Caco-2 (cell line): Measurements from ENCODE around the gene ZBTB17. TPM values are rescaled to one million over a fixed set of nuclear protein-coding genes. Genes with fewer than 3 reads are reported as not detected.
"Not testable (repeated sequence)": the region's sequence is repeated elsewhere in the genome, so short reads cannot be mapped to it uniquely, and the experiment has no call there.

Experiments used
- BruUV-seq: library from RNA; stranded (reverse); fragments of 400-500 nt; replicated peaks from 2 replicates; lab custom pipeline; 2021; lab: Mats Ljungman, UMichigan
- CTCF ChIA-PET: fragments of 300-600 bp; sonication (Branson Sonifier 250); formaldehyde crosslinking; loops from one replicate; lab custom pipeline; 2022; ENCODE audit warnings: antibody characterized with exemption; lab: Charles Lee
- POLR2A ChIA-PET: fragments of 300-600 bp; sonication (Branson Sonifier 250); formaldehyde crosslinking; loops from one replicate; lab custom pipeline; 2022; ENCODE audit warnings: antibody characterized with exemption; lab: Charles Lee
- DNase-seq, 2 experiments: peaks; one replicate each; pipeline versions ENCODE4 v3.0.0 to v3.0.0-alpha.2; 2020 to 2022
- H3K27me3 ChIP-seq: replicated peaks from 2 replicates; pipeline ENCODE4 v1.6.0; 2011; ENCODE audit warnings: low read length; ENCODE audit not compliant: control insufficient read depth, insufficient read depth
- H3K36me3 ChIP-seq: 2 replicates; pipeline ENCODE4 v1.5.1; 2011; ENCODE audit warnings: low read length; ENCODE audit not compliant: control insufficient read depth, insufficient read depth
- H3K4me1 ChIP-seq: fragments of 250-450 bp; sonication (Bioruptor Pico); 2 replicates; pipeline ENCODE4 v1.5.1; 2020; ENCODE audit warnings: mild to moderate bottlenecking
- H3K4me3 ChIP-seq: 2 replicates; pipeline ENCODE4 v1.5.1; 2011; ENCODE audit warnings: low read depth, mild to moderate bottlenecking, control low read depth, low read length
- H3K9me3 ChIP-seq: fragments of 250-450 bp; sonication (Bioruptor Pico); 2 replicates; pipeline ENCODE4 v1.5.1; 2020; ENCODE audit warnings: mild to moderate bottlenecking, moderate library complexity
- H3K27ac Mint-ChIP-seq: one replicate; pipeline ENCODE4 v1.8.0; 2022; ENCODE audit warnings: mixed read lengths; ENCODE audit not compliant: unreplicated experiment
- H3K27me3 Mint-ChIP-seq: one replicate; pipeline ENCODE4 v1.8.0; 2022; ENCODE audit warnings: mixed read lengths; ENCODE audit not compliant: insufficient read depth, unreplicated experiment
- H3K36me3 Mint-ChIP-seq: one replicate; pipeline ENCODE4 v1.8.0; 2022; ENCODE audit warnings: mild to moderate bottlenecking, mixed read lengths; ENCODE audit not compliant: insufficient read depth, unreplicated experiment
- H3K4me1 Mint-ChIP-seq: one replicate; pipeline ENCODE4 v1.8.0; 2022; ENCODE audit warnings: low read depth, mixed read lengths; ENCODE audit not compliant: unreplicated experiment
- H3K4me3 Mint-ChIP-seq: one replicate; pipeline ENCODE4 v1.8.0; 2022; ENCODE audit warnings: mild to moderate bottlenecking, moderate library complexity, mixed read lengths; ENCODE audit not compliant: unreplicated experiment
- H3K9me3 Mint-ChIP-seq: one replicate; pipeline ENCODE4 v1.8.0; 2022; ENCODE audit warnings: mixed read lengths; ENCODE audit not compliant: unreplicated experiment
- CTCF ChIP-seq, 2 experiments: fragments of 200-600 bp in 1 of 2; IDR thresholded peaks; 1 replicate in 1 of 2; 2 replicates in 1 of 2; pipeline versions ENCODE4 v1.5.1 to v1.8.0; 2011 to 2022; ENCODE audit warnings: antibody characterized with exemption in 1 of 2, control low read depth in 1 of 2, inconsistent platforms in 1 of 2, low read depth in 1 of 2, low read length in 1 of 2, mild to moderate bottlenecking in 1 of 2, moderate library complexity in 1 of 2; ENCODE audit not compliant: insufficient read depth in 1 of 2, severe bottlenecking in 1 of 2, unreplicated experiment in 1 of 2
- intact Hi-C: fragments of 100-400 bp; cut with micrococcal nuclease; formaldehyde crosslinking; loops from one replicate; pipeline ENCODE4 v1.10.0; 2022; ENCODE audit not compliant: unreplicated experiment
- total RNA-seq: library from RNA; stranded (reverse); gene quantifications from 2 replicates; pipeline ENCODE4 v1.2.3, GENCODE V29; 2022

The ZBTB17 gene
- total RNA-seq, 1 experiment from 2014 or later, result 23.5 TPM

GRCh38 chr1:15895233-15895632 is 80.7 kb downstream of the ZBTB17 start:
- no TSS peak for BruUV-seq
- Mint-ChIP-seq H3K36me3 (peaks cover 18% of the 10 kb centered on the region), H3K9me3 (no peaks in the 10 kb centered on the region), H3K27ac (no peak overlapping the region), H3K27me3 (no peaks in the 10 kb centered on the region), H3K4me1 (no peaks in the 10 kb centered on the region), H3K4me3 (no peak overlapping the region)
- intact Hi-C loops, result no loop called here
- CTCF ChIA-PET, result no interaction called here
- TF ChIP-seq CTCF (IDR thresholded peaks at IDR 0.05; ENCODE audit: insufficient read depth in 1 of 2, low read depth in 1 of 2, low read length in 1 of 2, severe bottlenecking in 1 of 2, unreplicated experiment in 1 of 2), result no peak
- Histone ChIP-seq H3K4me3 (no peak overlapping the region), H3K36me3 (peaks cover 1% of the 10 kb centered on the region; the same call in 1 of the 2 replicates), H3K27me3 (no peaks in the 10 kb centered on the region), H3K9me3 (no peaks in the 10 kb centered on the region), H3K4me1 (no peaks in the 10 kb centered on the region)
- no peak for DNase-seq
- POLR2A ChIA-PET, result no interaction called here

DNA sequence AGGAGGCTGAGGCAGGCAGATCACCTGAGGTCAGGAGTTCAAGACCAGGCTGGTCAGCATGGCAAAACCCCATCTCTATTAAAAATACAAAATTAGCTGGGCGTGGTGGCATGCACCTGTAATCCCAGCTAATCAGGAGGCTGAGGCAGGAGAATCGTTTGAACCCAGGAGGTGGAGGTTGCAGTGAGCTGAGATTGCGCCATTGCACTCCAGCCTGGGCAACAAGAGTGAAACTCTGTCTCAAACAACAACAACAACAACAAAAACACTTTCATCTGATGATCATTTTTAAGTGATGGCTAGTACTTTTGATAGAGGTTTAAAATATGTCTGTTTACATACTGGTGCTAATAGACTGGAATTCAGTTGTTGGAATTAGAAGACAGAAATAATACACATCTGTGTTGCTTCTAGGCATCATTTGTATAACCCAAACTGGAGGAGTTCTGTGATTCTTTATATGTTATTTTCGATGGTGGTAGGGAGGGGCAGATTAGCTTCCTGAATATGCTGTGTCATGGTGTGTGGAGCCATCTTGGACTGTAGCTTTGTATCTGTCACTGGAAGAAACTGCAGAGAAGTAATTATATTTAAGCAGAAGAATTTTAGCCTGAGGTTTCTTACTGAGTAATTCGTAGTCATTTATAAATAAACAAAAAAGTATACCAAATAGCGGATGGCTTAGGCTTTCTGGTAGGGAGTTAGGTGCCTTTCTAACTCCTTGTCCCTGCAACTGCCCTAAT is 82.9 kb downstream of the ZBTB17 start:
- DNase-seq, H3K9me3 ChIP-seq, BruUV-seq, POLR2A ChIA-PET, H3K27me3 Mint-ChIP-seq, H3K4me1 Mint-ChIP-seq, H3K9me3 Mint-ChIP-seq, H3K4me3 ChIP-seq, H3K4me3 Mint-ChIP-seq, CTCF ChIA-PET, H3K36me3 ChIP-seq, H3K27ac Mint-ChIP-seq, H3K4me1 ChIP-seq, H3K27me3 ChIP-seq, intact Hi-C loops: not testable (repeated sequence)
- H3K36me3 Mint-ChIP-seq, result peaks cover 26% of the 10 kb centered on the region

Other genes with a start within 250 kb of the ZBTB17 start
- gene SLC25A34, start 239.8 kb downstream of the ZBTB17 start, total RNA-seq, result 0.49 and 1.1 TPM in 2 replicates
- gene TMEM82, start 233.6 kb downstream of the ZBTB17 start, total RNA-seq, result 2.7 and 3.5 TPM in 2 replicates
- 3.6 and 5.5 TPM in 2 replicates for gene FBLIM1, start 217.3 kb downstream of the ZBTB17 start, total RNA-seq
- gene UQCRHL, start 168.5 kb downstream of the ZBTB17 start, total RNA-seq, result 1.8 and 1.9 TPM in 2 replicates
- 46.4 and 47.3 TPM in 2 replicates for gene SPEN, start 128.4 kb downstream of the ZBTB17 start, total RNA-seq
- gene SRARP, start 28.1 kb upstream of the ZBTB17 start, total RNA-seq, result 0.16 TPM in 1 of 2 replicates, not detected in the other
- gene HSPB7, start 41.9 kb upstream of the ZBTB17 start, total RNA-seq, result not detected in 2 replicates
- gene CLCNKA, start 45.9 kb upstream of the ZBTB17 start, total RNA-seq, result 0.46 TPM in 1 of 2 replicates, not detected in the other
- not detected in 2 replicates for gene CLCNKB, start 67.7 kb upstream of the ZBTB17 start, total RNA-seq
- 0.41 and 0.44 TPM in 2 replicates for gene FAM131C, start 97.5 kb upstream of the ZBTB17 start, total RNA-seq
- 31.2 and 37.8 TPM in 2 replicates for gene EPHA2, start 180.0 kb upstream of the ZBTB17 start, total RNA-seq
- gene ARHGEF19, start 236.6 kb upstream of the ZBTB17 start, total RNA-seq, result 7.7 and 8.0 TPM in 2 replicates